Adrenal gland (tissue), 12 donors: ENCODE data around the gene KCNMB2. TPM values are rescaled to one million over a fixed set of nuclear protein-coding genes. Genes with fewer than 3 reads are reported as not detected.

Source experiments
- DNase-seq, 7 donors: peaks; one replicate each; pipeline ENCODE4 v3.0.0-alpha.2; 2019 to 2020
- H3K27ac ChIP-seq, 5 donors: fragments of 200-600 bp; sonication (generic) in 4 of 5; 1 replicate in 3 of 5; 2 replicates in 2 of 5; pipeline versions ENCODE4 v1.5.1 to v1.8.0; 2016 to 2020; ENCODE audit warnings: mild to moderate bottlenecking in 1 of 5
- H3K27me3 ChIP-seq: fragments of 200-600 bp; 2 replicates; pipeline ENCODE4 v1.8.0; 2021
- H3K36me3 ChIP-seq, 2 donors: fragments of 200-600 bp; replicated peaks in 1 of 2; 1 replicate in 1 of 2; 2 replicates in 1 of 2; pipeline versions ENCODE4 v1.5.1 to v1.8.0; 2018 to 2022
- H3K4me1 ChIP-seq, 2 donors: fragments of 200-600 bp; replicated peaks in 1 of 2; 1 replicate in 1 of 2; 2 replicates in 1 of 2; pipeline versions ENCODE4 v1.5.1 to v1.8.0; 2018 to 2021
- H3K4me3 ChIP-seq, 4 donors: fragments of 200-600 bp; sonication (generic) in 3 of 4; one replicate each; pipeline ENCODE4 v1.5.1; 2016 to 2018
- H3K9me3 ChIP-seq, 3 donors: fragments of 200-600 bp; sonication (generic) in 1 of 3; replicated peaks in 1 of 3; 1 replicate in 2 of 3; 2 replicates in 1 of 3; pipeline versions ENCODE4 v1.5.1 to v1.8.0; 2016 to 2021
- POLR2A ChIP-seq, 2 donors: fragments of 450-650 bp; IDR thresholded peaks; one replicate each; pipeline ENCODE4 v1.6.1; 2017; ENCODE audit warnings: antibody characterized with exemption in 2 of 2, mild to moderate bottlenecking in 2 of 2, moderate library complexity in 1 of 2
- WGBS, 4 donors: extraction: QIAGEN DNeasy Blood & Tissue Kit in 2 of 4; methylation state at CpG; one replicate each; pipeline versions ENCODE4 v1.1.5 to v1.1.7; 2013 to 2017; 5-methylcytosine and 5-hydroxymethylcytosine counted together
- intact Hi-C, 2 donors: fragments of 100-400 bp; cut with DNase I; formaldehyde crosslinking; loops; one replicate each; pipeline versions ENCODE4 v1.14.1 to v1.15.0; 2022 to 2023
- polyA plus RNA-seq, 3 donors: library from polyadenylated mRNA; stranded (reverse); fragments of 200-250 nt in 2 of 3; fragments of 350-450 nt in 1 of 3; fragmentation: Illumina TruSeq in 1 of 3; extraction: RNeasy Lipid Tissue Mini Kit (QIAGEN cat#74804) in 1 of 3; gene quantifications; one replicate each; pipeline ENCODE4 v1.2.3, GENCODE V29; 2013 to 2014
- total RNA-seq, 9 donors: library from RNA; depleted of rRNA in 4 of 9; stranded (reverse); fragments of >200 nt in 4 of 9; fragments of 120-200 nt in 1 of 9; fragmentation: NEBNext Ultra II Directional in 1 of 9; extraction: Animal tissue kit (Norgen Biotek cat#: 25700) in 1 of 9; gene quantifications; one replicate each; pipeline versions ENCODE4 v1.1.0 to v1.2.4, GENCODE V29; 2013 to 2023
- TF ChIP-seq, protein P1 (sequence below), 6 experiments: fragments of 450-650 bp in 4 of 6; fragments of 200-600 bp in 2 of 6; sonication (generic) in 1 of 6; IDR thresholded peaks; 1 replicate in 5 of 6; 2 replicates in 1 of 6; pipeline versions ENCODE4 v1.5.1 to v1.8.0; 2016 to 2021; ENCODE audit warnings: antibody characterized with exemption in 6 of 6, mild to moderate bottlenecking in 2 of 6, moderate library complexity in 1 of 6
- donor health status: healthy with polysubstance abuse.
- donor health status: Bipolar disorder and iron deficiency.
- donor health status: DM: yes; HTN: yes; CAD: no.
- donor health status: DM: no; HTN: no; CAD: no.
- donor health status: DM: no; HTN: no; CAD: no.
- donor health status: DM: yes; HTN: yes; CAD: no.

KCNMB2 gene
- total and polyA plus RNA-seq, 12 donors, result 0.58 to 8.6 (median 2.9) TPM; not detected in 3

DNA sequence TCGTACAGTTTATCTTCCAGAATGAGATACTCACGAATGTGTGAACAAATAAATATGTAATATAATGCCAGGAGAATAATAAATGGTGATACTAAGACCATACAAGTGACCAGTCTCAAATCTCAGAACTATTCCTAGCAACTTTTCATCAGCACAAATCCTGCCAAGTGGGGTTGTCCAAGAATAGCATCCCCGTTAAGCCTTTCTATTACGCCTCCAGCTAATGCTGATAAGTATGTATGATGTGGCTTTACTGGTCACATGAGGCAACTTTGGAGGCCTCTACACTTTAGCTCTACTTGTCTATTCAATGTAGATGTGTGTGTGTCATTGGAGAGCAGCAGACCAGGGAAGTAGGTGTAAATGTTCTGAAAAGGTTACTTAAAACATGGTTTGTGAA, 129.5 kb downstream of the KCNMB2 start:
- Histone ChIP-seq H3K27me3 (no peaks in the 10 kb centered on the region), H3K36me3 (no peaks in the 10 kb centered on the region), H3K4me1 (no peaks in the 10 kb centered on the region), H3K27ac (no peak overlapping the region), H3K9me3 (no peaks in the 10 kb centered on the region), H3K4me3 (no peak overlapping the region)
- TF ChIP-seq, protein P1, sequence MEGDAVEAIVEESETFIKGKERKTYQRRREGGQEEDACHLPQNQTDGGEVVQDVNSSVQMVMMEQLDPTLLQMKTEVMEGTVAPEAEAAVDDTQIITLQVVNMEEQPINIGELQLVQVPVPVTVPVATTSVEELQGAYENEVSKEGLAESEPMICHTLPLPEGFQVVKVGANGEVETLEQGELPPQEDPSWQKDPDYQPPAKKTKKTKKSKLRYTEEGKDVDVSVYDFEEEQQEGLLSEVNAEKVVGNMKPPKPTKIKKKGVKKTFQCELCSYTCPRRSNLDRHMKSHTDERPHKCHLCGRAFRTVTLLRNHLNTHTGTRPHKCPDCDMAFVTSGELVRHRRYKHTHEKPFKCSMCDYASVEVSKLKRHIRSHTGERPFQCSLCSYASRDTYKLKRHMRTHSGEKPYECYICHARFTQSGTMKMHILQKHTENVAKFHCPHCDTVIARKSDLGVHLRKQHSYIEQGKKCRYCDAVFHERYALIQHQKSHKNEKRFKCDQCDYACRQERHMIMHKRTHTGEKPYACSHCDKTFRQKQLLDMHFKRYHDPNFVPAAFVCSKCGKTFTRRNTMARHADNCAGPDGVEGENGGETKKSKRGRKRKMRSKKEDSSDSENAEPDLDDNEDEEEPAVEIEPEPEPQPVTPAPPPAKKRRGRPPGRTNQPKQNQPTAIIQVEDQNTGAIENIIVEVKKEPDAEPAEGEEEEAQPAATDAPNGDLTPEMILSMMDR (IDR thresholded peaks at IDR 0.05), result no peak
- TF ChIP-seq POLR2A (IDR thresholded peaks at IDR 0.05), result no peak
- DNase-seq, result no peak
- WGBS, 4 donors, result 60 to 66% (median 64%) methylated on average over 4 of the region's 4 CpGs
- intact Hi-C loops, result no loop called here

DNA sequence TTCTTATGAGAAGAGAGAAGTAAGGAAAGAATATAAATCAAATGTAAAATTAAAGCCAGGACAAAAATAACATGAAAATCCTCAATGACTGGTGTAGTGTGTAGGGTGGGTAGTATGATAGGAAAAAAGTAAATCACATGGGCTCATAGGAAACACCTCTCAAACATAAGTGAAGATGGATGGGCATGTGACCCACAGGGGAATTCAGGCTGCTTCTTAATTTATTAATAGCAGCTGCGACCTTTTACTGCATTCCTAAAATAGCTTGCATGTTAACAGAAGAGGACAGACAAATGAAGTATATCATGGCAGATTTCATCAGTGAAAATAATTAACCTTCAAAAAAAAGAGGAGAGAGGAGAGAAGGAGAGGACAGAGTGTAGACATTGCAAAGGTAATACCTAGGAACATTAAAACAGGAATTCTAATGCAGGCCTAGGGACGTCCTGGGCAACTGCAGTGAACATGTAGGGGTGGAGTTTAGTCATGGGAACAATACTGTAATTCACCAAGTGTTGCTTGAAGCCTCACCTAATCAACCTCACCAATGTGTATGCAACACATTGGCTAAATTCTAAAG, 132.9 kb downstream of the KCNMB2 start:
- H3K36me3 ChIP-seq, result no peaks in the 10 kb centered on the region
- no peak for DNase-seq
- TF ChIP-seq POLR2A (IDR thresholded peaks at IDR 0.05), result no peak
- TF ChIP-seq, protein P1 (IDR thresholded peaks at IDR 0.05), result no peak
- no peaks in the 10 kb centered on the region for H3K27me3 ChIP-seq
- no peak overlapping the region for H3K4me3 ChIP-seq
- H3K27ac ChIP-seq, result no peak overlapping the region
- WGBS, 4 donors, result 22 to 34% (median 31%) methylated on average over 2 of the region's 2 CpGs
- no peaks in the 10 kb centered on the region for H3K9me3 ChIP-seq
- intact Hi-C loops, result no loop called here
- no peaks in the 10 kb centered on the region for H3K4me1 ChIP-seq

DNA sequence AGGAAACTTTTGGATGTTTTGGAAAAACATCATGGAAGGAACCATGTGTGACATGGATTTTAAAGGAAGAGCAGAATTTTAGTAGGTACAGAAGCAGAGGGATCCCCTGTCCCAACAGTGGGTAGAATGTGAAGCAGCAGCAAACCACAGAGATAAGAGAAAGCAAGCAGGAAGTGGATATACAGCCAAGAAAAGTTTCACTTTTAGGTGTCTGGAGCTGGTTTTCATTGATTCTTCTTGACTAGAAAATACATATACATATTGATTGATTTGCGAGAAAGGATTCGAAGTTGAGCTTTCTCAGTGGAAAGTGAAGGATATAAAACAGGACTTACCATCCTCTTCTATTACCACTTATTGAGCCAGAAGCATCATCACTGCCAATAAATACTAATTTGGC, 133.5 kb downstream of the KCNMB2 start:
- intact Hi-C loops, result no loop called here
- Histone ChIP-seq H3K4me3 (no peak overlapping the region), H3K27me3 (no peaks in the 10 kb centered on the region), H3K4me1 (no peaks in the 10 kb centered on the region), H3K36me3 (no peaks in the 10 kb centered on the region), H3K27ac (no peak overlapping the region), H3K9me3 (no peaks in the 10 kb centered on the region)
- 83 to 96% (median 91%) methylated on average over 2 of the region's 2 CpGs for WGBS, 4 donors
- DNase-seq, result no peak
- TF ChIP-seq, protein P1 (IDR thresholded peaks at IDR 0.05), result no peak

DNA sequence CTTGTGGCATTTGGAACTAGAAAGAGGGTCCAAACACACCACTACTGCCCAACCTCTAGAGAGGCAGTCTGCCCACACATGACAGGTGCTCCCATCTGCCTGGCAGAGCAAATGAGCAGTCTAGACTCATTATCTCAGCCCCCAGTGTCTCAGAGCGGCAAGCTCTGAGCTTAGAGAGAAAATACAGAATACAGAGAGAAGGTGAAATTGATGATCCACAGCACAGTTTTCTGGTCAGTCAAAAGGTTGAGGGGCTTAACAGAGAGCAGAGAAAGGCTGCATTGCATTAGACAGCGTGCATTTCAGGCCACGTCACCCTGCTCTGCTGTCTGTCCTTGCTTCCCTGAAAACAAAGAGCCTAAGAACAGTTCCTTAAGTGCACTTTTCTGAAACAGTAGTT, 135.1 kb downstream of the KCNMB2 start:
- no peak for DNase-seq
- Histone ChIP-seq H3K4me1 (no peaks in the 10 kb centered on the region), H3K36me3 (no peaks in the 10 kb centered on the region), H3K27me3 (no peaks in the 10 kb centered on the region), H3K9me3 (no peaks in the 10 kb centered on the region), H3K27ac (no peak overlapping the region), H3K4me3 (no peak overlapping the region)
- intact Hi-C loops, result no loop called here
- 42 to 69% (median 61%) methylated on average over 3 of the region's 3 CpGs for WGBS, 4 donors
- TF ChIP-seq POLR2A (IDR thresholded peaks at IDR 0.05), result no peak
- TF ChIP-seq, protein P1 (IDR thresholded peaks at IDR 0.05), result no peak
